Measurements from ENCODE around the gene CSNK1G1. TPM values are rescaled to one million over a fixed set of nuclear protein-coding genes. Genes with fewer than 3 reads are reported as not detected.
A peak's percentile ranks its signal among the peaks of the same experiment; 100 is the strongest.

The CSNK1G1 gene
- total RNA-seq, 1 experiment from 2014 or later = 27.4 TPM

DNA sequence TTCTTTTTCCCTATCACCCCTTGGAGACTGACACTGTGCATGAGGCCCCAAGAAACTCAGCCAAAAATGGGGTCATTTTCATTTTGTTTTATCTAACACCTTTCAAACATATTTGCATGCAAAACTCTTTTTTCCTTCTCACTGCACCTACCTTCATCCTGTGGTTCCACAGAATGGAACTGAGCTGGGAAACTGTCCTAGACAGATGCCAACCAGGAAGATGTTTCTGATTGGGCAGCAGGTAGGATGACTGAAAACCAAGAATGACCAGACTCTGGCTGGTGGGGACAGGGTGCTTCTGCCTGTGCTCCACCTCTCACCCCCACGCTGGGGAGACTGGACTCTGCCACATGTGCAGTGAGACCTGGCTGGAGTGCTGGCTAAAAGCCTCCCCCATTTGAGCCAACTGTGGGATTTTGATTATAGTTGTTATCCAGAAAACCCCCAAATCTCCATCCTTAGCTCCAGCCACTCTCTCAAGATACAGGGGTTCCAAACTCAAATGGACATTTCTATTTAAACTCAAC lies 198.3 kb downstream of the CSNK1G1 start:
- ChIA-PET CTCF (no interaction called here), POLR2A (ENCODE audit: low non-redundant PET) (no interaction called here)
- Histone ChIP-seq H3K9me3 (ENCODE audit: low read depth, low read length, poor library complexity, severe bottlenecking) (no peaks in the 10 kb centered on the region), H3K4me1 (ENCODE audit: insufficient read depth, low read length, poor library complexity, severe bottlenecking) (peaks cover 12% of the 10 kb centered on the region), H3K4me3 (ENCODE audit: low read depth, low read length, poor library complexity, severe bottlenecking) (no peak overlapping the region), H3K27ac (ENCODE audit: low read depth, low read length, poor library complexity, severe bottlenecking) (no peak overlapping the region), H3K36me3 (ENCODE audit: insufficient read depth, low read length, poor library complexity, severe bottlenecking) (peaks cover 65% of the 10 kb centered on the region), H3K27me3 (replicated peaks; ENCODE audit: insufficient read depth, low read depth, low read length, poor library complexity) (no peaks in the 10 kb centered on the region)
- BruUV-seq (replicated peaks) = no TSS peak
- intact Hi-C loops (cut with micrococcal nuclease; ENCODE audit: unreplicated experiment) = no loop called here
- TF ChIP-seq, protein P1, sequence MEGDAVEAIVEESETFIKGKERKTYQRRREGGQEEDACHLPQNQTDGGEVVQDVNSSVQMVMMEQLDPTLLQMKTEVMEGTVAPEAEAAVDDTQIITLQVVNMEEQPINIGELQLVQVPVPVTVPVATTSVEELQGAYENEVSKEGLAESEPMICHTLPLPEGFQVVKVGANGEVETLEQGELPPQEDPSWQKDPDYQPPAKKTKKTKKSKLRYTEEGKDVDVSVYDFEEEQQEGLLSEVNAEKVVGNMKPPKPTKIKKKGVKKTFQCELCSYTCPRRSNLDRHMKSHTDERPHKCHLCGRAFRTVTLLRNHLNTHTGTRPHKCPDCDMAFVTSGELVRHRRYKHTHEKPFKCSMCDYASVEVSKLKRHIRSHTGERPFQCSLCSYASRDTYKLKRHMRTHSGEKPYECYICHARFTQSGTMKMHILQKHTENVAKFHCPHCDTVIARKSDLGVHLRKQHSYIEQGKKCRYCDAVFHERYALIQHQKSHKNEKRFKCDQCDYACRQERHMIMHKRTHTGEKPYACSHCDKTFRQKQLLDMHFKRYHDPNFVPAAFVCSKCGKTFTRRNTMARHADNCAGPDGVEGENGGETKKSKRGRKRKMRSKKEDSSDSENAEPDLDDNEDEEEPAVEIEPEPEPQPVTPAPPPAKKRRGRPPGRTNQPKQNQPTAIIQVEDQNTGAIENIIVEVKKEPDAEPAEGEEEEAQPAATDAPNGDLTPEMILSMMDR (conservative IDR thresholded peaks at IDR 0.05; ENCODE audit: low read depth, low read length) = no peak
- no peak for TF ChIP-seq EZH2 (IDR thresholded peaks at IDR 0.05; ENCODE audit: borderline replicate concordance, low read depth, low read length, poor library complexity, severe bottlenecking)
- no peak for DNase-seq (ENCODE audit: low spot score)

DNA sequence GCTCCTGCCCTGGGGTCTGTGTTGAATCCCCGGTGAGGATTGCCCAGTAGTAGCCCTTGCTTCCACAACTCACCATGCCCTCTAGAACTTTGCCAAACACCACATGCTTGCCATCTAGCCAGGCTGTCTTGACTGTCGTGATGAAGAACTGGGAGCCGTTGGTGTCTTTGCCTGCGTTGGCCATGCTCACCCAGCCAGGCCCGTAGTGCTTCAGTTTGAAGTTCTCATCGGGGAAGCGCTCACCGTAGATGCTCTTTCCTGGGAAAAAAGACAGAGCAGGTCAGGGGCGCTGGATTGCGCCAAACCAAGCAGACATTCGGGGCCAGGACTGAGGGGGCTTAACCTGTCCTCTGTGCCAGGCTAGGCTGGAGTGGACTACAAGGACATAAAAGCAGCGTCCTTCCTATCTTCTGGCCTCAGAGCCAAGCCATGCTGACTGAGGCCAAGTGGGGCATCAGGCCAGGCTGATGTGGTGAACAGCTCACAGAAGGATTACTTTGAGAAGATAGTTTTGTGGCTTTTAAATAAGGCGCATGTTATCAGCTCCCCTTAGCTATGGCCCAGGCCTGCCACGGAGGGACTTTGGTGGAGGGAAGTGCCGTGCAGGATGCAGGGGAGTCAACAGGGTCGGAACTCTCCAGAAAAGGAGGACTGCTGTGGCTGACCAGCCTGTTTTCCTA lies 199.2 kb downstream of the CSNK1G1 start:
- CTCF ChIA-PET = no interaction called here
- no peak overlapping the region for H3K4me3 ChIP-seq (ENCODE audit: low read depth, low read length, poor library complexity, severe bottlenecking)
- peaks cover 19% of the 10 kb centered on the region for H3K4me1 ChIP-seq (ENCODE audit: insufficient read depth, low read length, poor library complexity, severe bottlenecking)
- H3K9me3 ChIP-seq (ENCODE audit: low read depth, low read length, poor library complexity, severe bottlenecking) = no peaks in the 10 kb centered on the region
- POLR2A ChIA-PET (ENCODE audit: low non-redundant PET) = no interaction called here
- DNase-seq (ENCODE audit: low spot score) = no peak
- no peak overlapping the region for H3K27ac ChIP-seq (ENCODE audit: low read depth, low read length, poor library complexity, severe bottlenecking)
- TF ChIP-seq, protein P1 (conservative IDR thresholded peaks at IDR 0.05; ENCODE audit: low read depth, low read length) = no peak
- TF ChIP-seq EZH2 (IDR thresholded peaks at IDR 0.05; ENCODE audit: borderline replicate concordance, low read depth, low read length, poor library complexity, severe bottlenecking) = no peak
- H3K36me3 ChIP-seq (ENCODE audit: insufficient read depth, low read length, poor library complexity, severe bottlenecking) = peaks cover 65% of the 10 kb centered on the region
- BruUV-seq (replicated peaks) = no TSS peak
- intact Hi-C loops (cut with micrococcal nuclease; ENCODE audit: unreplicated experiment) = no loop called here
- H3K27me3 ChIP-seq (replicated peaks; ENCODE audit: insufficient read depth, low read depth, low read length, poor library complexity) = no peaks in the 10 kb centered on the region

DNA sequence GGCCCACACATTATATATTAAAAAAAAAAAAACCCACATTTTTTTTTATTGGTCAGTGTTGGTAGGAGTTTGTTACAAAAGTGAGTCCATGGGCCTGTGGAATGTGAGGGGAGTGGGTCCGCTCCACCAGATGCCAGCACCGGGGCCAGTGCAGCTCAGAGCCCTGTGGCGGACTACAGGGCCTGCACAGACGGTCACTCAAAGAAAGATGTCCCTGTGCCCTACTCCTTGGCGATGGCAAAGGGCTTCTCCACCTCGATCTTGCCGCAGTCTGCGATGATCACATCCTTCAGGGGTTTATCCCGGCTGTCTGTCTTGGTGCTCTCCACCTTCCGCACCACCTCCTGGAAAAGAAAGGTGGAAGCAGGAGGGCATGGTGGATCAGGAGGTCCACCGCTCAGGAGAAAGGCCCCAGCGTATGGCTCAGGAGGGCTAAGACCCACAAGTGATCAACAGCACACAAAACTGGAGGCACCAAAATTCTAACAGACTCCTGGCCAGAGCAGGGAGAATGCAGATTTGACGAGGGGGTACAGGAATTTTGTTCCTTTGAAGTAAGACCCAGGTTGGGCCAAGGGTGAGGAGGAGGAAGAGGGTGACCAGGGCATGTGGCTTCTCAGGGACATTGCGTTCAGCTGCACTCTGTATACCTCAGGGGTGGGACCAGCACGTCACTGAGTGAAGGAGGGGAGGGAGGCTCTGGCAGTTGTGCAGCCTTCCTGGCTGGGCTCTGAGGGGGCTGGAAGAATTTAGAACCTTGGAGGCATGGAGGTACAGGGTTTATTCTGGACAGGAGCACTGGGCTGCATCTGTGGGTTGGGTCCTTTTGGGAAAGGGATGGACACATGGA lies 199.9 kb downstream of the CSNK1G1 start:
- Histone ChIP-seq H3K27me3 (replicated peaks; ENCODE audit: insufficient read depth, low read depth, low read length, poor library complexity) (no peaks in the 10 kb centered on the region), H3K36me3 (ENCODE audit: insufficient read depth, low read length, poor library complexity, severe bottlenecking) (peaks cover 62% of the 10 kb centered on the region), H3K9me3 (ENCODE audit: low read depth, low read length, poor library complexity, severe bottlenecking) (no peaks in the 10 kb centered on the region), H3K4me3 (ENCODE audit: low read depth, low read length, poor library complexity, severe bottlenecking) (no peak overlapping the region), H3K4me1 (ENCODE audit: insufficient read depth, low read length, poor library complexity, severe bottlenecking) (peaks cover 21% of the 10 kb centered on the region), H3K27ac (ENCODE audit: low read depth, low read length, poor library complexity, severe bottlenecking) (peak overlapping the region; percentile 16)
- TF ChIP-seq EZH2 (IDR thresholded peaks at IDR 0.05; ENCODE audit: borderline replicate concordance, low read depth, low read length, poor library complexity, severe bottlenecking) = no peak
- TF ChIP-seq, protein P1 (conservative IDR thresholded peaks at IDR 0.05; ENCODE audit: low read depth, low read length) = no peak
- POLR2A ChIA-PET (ENCODE audit: low non-redundant PET) = interaction anchor here (0.7 kb wide), 1 partner anchor 61 kb away, joined by 8 read pairs; no protein-coding TSS in a partner anchor
- DNase-seq (ENCODE audit: low spot score) = no peak
- CTCF ChIA-PET = no interaction called here
- BruUV-seq (replicated peaks) = TSS peak; percentile 50
- intact Hi-C loops (cut with micrococcal nuclease; ENCODE audit: unreplicated experiment) = no loop called here
